Spinal cord (tissue), 10 donors: Measurements from ENCODE around the gene PDE8A. TPM values are rescaled to one million over a fixed set of nuclear protein-coding genes. Genes with fewer than 3 reads are reported as not detected.

Experiments
- DNase-seq, 6 donors: peaks; one replicate each; pipeline versions ENCODE4 v3.0.0 to v3.0.0-alpha.2; 2013 to 2015; ENCODE audit warnings: low spot score in 6 of 6, low read depth in 4 of 6
- H3K27ac ChIP-seq: one replicate; pipeline ENCODE4 v1.5.1; 2013; ENCODE audit warnings: low read depth, low read length, control low read depth
- H3K27me3 ChIP-seq: one replicate; pipeline ENCODE4 v1.6.1; 2013; ENCODE audit warnings: low read length; ENCODE audit not compliant: control insufficient read depth, insufficient read depth
- H3K36me3 ChIP-seq: one replicate; pipeline ENCODE4 v1.6.1; 2013; ENCODE audit warnings: low read length; ENCODE audit not compliant: control insufficient read depth, insufficient read depth
- H3K4me1 ChIP-seq: one replicate; pipeline ENCODE4 v1.6.1; 2013; ENCODE audit warnings: low read length; ENCODE audit not compliant: control insufficient read depth, insufficient read depth
- H3K4me3 ChIP-seq: one replicate; pipeline ENCODE4 v1.5.1; 2013; ENCODE audit warnings: low read depth, low read length, control low read depth
- H3K9me3 ChIP-seq: one replicate; pipeline ENCODE4 v1.6.1; 2013; ENCODE audit warnings: low read length; ENCODE audit not compliant: control insufficient read depth, insufficient read depth
- WGBS: methylation state at CpG from one replicate; pipeline ENCODE4 v1.1.5; 2013; ENCODE audit warnings: missing lambda C conversion rate; ENCODE audit not compliant: insufficient coverage; 5-methylcytosine and 5-hydroxymethylcytosine counted together
- polyA plus RNA-seq, 2 donors: library from polyadenylated mRNA; unstranded; fragments of 120-200 nt; gene quantifications; one replicate each; pipeline ENCODE4 v1.2.1, GENCODE V29; 2013; ENCODE audit not compliant: insufficient read length in 2 of 2
- total RNA-seq, 2 donors: library from RNA; depleted of rRNA in 1 of 2; stranded (reverse); fragments of 120-200 nt in 1 of 2; fragments of >200 nt in 1 of 2; gene quantifications; one replicate each; pipeline versions ENCODE4 v1.2.3 to v1.2.4, GENCODE V29; 2013 to 2014
- donor health status: healthy.

Gene PDE8A
- total and polyA plus RNA-seq, 4 donors: 19.9 to 72.9 (median 40.0) TPM

DNA sequence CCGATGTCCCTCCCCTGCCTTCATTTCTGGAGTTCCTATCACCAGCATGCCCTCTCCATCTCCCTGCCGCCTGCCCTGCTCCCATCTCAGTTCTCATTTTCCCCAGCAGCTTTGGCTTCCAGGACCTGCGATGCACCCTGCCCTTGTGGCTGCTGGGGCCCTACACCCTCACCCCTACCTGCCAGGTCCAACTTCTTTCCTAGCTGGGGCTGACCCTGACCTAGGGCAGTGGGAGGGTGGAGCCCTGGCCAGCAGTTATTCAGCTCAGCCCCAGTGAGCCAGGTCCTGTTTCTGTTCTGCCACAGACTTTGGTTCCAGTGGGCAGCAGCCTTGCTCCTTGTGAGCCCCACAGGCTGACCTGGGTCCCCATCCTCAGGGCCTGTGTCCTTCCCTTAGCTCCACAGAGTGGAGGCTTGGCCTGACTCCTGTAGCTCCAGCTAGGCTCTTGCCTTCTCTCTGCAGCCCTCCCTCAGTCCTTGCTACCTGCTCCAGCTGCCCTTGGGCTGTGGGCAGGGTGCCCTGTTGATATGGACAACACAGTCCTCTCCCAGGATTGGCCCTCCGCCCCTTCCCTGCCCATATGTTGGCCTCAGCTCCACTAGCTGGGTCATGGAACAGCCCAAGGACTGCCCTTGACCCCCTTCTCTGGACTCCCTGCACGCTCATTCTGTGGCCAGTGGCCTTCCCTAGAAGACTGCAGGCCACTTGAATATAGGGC is 34.7 kb upstream of the PDE8A start:
- no peak overlapping the region for H3K4me3 ChIP-seq
- WGBS: 95% methylated on average over 4 of the region's 5 CpGs
- H3K36me3 ChIP-seq: no peaks in the 10 kb centered on the region
- no peak overlapping the region for H3K27ac ChIP-seq
- H3K4me1 ChIP-seq: peaks cover 16% of the 10 kb centered on the region
- no peaks in the 10 kb centered on the region for H3K9me3 ChIP-seq
- no peak for DNase-seq
- no peaks in the 10 kb centered on the region for H3K27me3 ChIP-seq

DNA sequence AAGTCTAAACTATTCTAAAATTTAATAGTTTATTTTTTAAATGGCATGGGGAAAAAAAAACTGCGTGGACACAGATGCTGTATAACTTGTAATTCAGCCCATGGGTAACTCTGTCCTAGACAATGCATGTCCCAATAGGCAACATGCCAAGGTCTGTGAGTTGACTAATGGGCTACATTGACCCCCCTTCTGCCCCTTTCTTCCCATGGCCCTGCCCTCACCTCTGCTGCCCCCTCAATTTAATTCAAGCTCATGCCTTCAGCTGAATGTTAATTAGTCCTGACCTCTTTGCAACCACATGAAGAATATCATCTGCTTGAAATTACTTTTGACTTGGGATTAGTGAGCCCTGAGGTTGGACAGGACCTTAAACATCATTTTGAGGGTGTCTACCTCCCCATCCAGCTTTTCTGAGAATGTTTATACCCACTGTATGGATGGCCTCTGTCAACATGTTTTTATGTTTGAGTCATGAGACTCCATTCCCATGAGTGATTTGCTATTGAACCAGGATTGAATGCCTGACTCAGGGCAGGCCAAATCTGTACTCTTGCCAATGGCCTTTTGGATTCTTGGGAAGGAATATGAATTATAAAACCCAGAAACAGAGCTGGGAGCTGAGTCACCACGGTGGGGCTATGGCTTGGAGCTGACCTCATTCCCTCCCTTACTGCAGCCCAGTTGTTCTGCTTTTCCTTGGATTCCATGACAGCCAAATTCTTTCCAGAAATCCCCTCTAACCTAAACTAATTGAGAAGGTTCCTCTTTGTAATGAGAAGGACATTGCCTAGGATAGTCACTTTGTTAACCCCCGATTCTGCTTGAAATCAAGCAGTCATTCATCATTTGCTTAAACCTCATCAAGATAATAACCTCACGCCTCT is 33.5 kb upstream of the PDE8A start:
- Histone ChIP-seq H3K4me1 (peaks cover 16% of the 10 kb centered on the region), H3K27ac (no peak overlapping the region), H3K27me3 (no peaks in the 10 kb centered on the region), H3K4me3 (no peak overlapping the region), H3K9me3 (no peaks in the 10 kb centered on the region), H3K36me3 (no peaks in the 10 kb centered on the region)
- DNase-seq: peak in 1 of 6 donors; percentile 21
- no CpG with 5 or more reads among the region's 4 CpGs for WGBS

DNA sequence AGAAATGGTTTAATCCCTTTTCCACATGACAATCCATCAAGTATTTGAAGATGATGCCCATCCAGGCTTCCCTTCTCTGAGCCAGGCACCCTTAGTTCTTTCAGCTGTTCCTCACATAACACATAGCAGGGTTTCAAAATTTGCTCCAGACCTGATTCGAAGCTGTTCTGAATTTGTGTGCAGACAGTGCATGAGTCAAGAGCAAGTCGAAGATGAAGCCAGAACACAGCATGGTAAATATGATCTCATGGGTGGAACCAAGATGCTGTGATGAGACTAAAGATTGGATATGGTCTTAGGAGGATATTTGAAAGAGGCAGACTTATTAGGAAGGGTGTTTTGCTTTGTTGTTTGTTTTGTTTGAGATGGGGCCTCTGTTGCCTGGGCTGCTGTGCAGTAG is 32.6 kb upstream of the PDE8A start:
- 81% methylated on average over 2 of the region's 2 CpGs for WGBS
- Histone ChIP-seq H3K4me1 (peaks cover 16% of the 10 kb centered on the region), H3K27ac (no peak overlapping the region), H3K4me3 (no peak overlapping the region), H3K36me3 (no peaks in the 10 kb centered on the region), H3K9me3 (no peaks in the 10 kb centered on the region), H3K27me3 (no peaks in the 10 kb centered on the region)
- no peak for DNase-seq

DNA sequence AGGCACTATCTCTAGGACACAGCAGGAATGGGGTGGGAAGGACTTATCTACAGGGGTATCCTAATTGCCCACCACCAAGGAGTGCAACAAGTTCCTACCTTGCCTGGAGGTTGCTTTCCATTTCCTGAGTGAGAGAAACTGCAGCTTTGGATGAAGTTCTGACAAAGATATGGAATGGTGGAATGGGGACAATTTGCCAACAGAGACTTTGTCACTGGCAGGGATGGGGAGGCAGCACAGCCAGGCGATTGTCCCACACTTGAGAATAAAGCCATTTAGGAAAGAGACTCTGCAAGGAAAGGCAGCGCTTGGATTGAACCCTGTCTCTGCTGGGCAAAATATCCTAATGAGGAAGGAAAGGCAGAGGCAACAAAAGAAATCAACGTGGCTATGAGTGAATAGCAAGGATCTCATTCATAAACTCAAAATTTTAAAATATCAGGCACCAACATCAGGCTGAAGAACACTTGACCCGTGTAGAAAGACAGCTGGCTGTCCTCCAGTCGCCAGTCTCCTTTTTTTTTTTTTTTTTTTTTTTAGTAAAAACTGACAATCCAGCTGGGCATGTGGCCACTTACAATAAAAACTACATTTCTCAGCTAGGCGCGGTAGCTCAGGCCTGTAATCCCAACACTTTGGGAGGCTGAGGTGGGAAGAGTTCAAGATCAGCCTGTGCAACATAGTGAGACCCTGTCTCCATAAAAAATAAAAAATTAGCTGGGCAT is 31.6 kb upstream of the PDE8A start:
- H3K4me1 ChIP-seq: peaks cover 16% of the 10 kb centered on the region
- H3K27ac ChIP-seq: peak overlapping the region; percentile 40
- no peaks in the 10 kb centered on the region for H3K36me3 ChIP-seq
- no peaks in the 10 kb centered on the region for H3K9me3 ChIP-seq
- H3K4me3 ChIP-seq: no peak overlapping the region
- 62% methylated on average over 2 of the region's 7 CpGs for WGBS
- no peaks in the 10 kb centered on the region for H3K27me3 ChIP-seq
- no peak for DNase-seq

DNA sequence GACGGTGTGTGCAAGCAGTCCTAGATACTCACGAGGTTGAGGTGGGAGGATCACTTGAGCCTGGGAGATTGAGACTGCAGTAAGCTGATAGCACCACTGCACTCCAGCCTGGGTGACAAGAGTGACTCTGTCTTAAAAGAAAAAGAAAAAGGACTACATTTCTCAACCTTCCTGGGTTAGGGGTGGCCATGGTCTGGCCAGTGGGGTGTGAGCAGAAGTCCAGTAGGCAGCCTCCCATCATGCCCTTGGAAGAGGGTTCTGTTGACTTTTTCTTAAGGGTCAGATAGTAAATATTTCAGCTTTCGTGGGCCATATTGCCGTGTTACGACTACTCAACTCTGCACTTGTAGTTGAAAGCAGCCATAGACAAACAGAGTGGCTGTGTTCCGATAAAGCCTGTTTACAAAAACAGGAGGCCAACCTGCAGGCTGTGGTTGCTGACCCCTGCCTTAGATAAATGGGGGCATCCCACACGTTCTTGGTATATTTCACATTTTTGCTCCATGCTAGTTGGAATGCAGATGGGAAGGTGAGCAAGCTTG is 31.0 kb upstream of the PDE8A start:
- peaks cover 19% of the 10 kb centered on the region for H3K4me1 ChIP-seq
- no peak for DNase-seq
- H3K27me3 ChIP-seq: no peaks in the 10 kb centered on the region
- WGBS: 81% methylated on average over 7 of the region's 7 CpGs
- no peak overlapping the region for H3K4me3 ChIP-seq
- H3K36me3 ChIP-seq: no peaks in the 10 kb centered on the region
- no peaks in the 10 kb centered on the region for H3K9me3 ChIP-seq
- peak overlapping the region; percentile 40 for H3K27ac ChIP-seq

DNA sequence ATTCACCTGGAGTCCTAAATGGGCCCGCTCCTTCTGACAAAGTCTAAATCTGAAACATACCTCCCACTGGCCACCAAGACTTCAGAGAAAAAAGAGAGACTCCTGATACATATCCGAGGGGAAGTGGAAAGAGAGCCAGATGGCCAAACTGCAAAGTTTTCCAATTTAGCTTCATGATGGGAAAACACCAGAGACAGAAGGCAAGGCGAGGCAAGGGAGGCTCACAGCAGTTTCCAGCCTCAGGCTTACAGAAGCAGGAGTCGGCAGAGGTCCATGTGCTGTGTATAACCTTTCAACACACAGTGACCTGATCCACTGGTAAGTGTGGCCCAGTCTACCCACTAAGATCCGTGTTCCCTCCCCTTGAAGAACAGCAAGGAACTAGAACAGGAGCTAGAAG is 29.9 kb upstream of the PDE8A start:
- H3K9me3 ChIP-seq: no peaks in the 10 kb centered on the region
- peaks cover 19% of the 10 kb centered on the region for H3K4me1 ChIP-seq
- no peaks in the 10 kb centered on the region for H3K27me3 ChIP-seq
- no peaks in the 10 kb centered on the region for H3K36me3 ChIP-seq
- H3K27ac ChIP-seq: no peak overlapping the region
- 86% methylated on average over 4 of the region's 5 CpGs for WGBS
- no peak overlapping the region for H3K4me3 ChIP-seq
- DNase-seq: no peak

DNA sequence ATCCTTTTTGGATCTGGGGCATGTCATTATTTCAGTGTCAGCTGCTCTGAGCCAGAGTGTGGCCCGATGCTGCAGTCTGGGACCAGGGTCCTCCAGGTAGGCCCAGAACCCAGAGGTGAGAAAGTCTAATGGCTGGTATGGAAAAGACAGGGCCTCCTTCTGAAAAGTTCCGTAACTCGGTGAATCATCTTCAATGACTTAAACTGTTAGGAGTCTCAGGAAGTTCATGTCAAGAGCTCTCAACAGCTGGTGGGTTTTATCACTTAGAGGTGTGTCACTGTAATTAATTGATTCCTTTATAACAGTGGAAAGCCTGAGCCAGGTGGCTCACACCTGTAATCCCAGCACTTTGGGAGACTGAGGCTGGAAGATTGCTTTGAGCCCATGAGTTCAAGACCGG is 28.5 kb upstream of the PDE8A start:
- no peak overlapping the region for H3K4me3 ChIP-seq
- no peak overlapping the region for H3K27ac ChIP-seq
- H3K36me3 ChIP-seq: no peaks in the 10 kb centered on the region
- peaks cover 9% of the 10 kb centered on the region for H3K4me1 ChIP-seq
- 95% methylated on average over 4 of the region's 4 CpGs for WGBS
- H3K9me3 ChIP-seq: no peaks in the 10 kb centered on the region
- DNase-seq: no peak
- H3K27me3 ChIP-seq: no peaks in the 10 kb centered on the region

DNA sequence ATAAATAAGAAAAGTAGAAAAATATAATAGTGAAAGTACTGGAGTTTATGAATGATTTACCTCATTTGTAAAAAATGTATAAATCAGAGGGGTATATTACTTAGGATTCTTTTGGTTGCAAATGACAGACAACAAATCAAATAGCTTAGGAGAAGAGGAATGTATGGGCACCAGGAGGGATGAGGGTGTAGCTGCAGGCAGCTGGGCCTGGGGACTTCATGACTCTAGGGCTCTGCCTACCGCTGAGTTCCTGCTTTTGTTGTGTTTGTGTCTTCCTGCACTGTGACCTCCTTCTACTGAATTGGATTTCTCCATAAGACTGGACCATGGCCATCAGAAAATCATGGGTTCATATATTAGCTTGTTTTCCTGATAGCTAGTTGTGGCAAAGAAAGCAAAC is 27.9 kb upstream of the PDE8A start:
- no CpG with 5 or more reads among the region's 1 CpG for WGBS
- H3K9me3 ChIP-seq: no peaks in the 10 kb centered on the region
- no peaks in the 10 kb centered on the region for H3K36me3 ChIP-seq
- no peak overlapping the region for H3K27ac ChIP-seq
- H3K27me3 ChIP-seq: no peaks in the 10 kb centered on the region
- no peak for DNase-seq
- no peak overlapping the region for H3K4me3 ChIP-seq
- peaks cover 9% of the 10 kb centered on the region for H3K4me1 ChIP-seq

DNA sequence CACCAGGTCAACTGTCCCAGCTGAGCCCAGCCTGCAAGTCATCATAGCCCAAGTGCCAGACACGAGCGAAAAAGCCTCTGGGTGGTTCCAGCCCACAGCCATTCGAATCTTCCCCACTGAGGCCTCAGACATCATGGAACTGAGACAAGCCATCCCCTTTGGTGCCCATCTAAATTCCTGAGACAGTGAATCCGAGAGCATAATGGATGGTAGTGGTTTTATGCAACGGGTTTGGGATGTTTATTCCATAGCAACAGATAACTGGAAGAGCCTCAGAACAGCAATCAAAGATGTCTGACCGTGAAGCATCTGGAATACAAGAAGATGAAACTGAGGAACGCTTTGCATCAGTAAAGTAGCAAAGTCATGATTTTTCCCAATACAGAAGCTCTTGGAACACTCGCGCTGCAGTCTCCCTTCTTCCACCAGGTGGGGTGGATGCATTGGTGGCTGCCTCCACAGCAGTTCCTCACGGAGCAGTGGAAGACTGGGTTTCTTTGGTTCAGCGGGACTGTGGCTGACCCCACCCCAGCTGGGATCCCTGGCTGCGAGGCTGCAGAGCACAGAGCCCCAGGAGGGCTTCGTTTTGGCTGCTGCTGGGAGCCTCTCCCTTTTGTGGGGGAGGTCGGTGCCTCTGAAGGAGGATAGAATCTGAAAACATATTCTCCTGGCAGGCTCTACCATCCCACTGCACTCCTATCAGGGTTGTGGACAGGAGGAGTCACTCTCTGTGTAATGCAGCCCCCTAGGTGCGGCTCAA is 26.4 kb upstream of the PDE8A start:
- H3K4me1 ChIP-seq: peaks cover 9% of the 10 kb centered on the region
- H3K27ac ChIP-seq: no peak overlapping the region
- no peaks in the 10 kb centered on the region for H3K36me3 ChIP-seq
- peak in 4 of 6 donors; percentile 35 to 85 (median 60) for DNase-seq
- H3K27me3 ChIP-seq: no peaks in the 10 kb centered on the region
- H3K4me3 ChIP-seq: no peak overlapping the region
- no peaks in the 10 kb centered on the region for H3K9me3 ChIP-seq
- 30% methylated on average over 13 of the region's 15 CpGs for WGBS
